ENCODE data around the gene TRAT1. TPM values are rescaled to one million over a fixed set of nuclear protein-coding genes. Genes with fewer than 3 reads are reported as not detected.
"Not testable (repeated sequence)": the region's sequence is repeated elsewhere in the genome, so short reads cannot be mapped to it uniquely, and the experiment has no call there.

Gene TRAT1
- total and polyA plus RNA-seq, 2 donors (not counting 1 experiment from before 2014, with no cell fraction given), result 0.34 TPM; not detected in 1

DNA sequence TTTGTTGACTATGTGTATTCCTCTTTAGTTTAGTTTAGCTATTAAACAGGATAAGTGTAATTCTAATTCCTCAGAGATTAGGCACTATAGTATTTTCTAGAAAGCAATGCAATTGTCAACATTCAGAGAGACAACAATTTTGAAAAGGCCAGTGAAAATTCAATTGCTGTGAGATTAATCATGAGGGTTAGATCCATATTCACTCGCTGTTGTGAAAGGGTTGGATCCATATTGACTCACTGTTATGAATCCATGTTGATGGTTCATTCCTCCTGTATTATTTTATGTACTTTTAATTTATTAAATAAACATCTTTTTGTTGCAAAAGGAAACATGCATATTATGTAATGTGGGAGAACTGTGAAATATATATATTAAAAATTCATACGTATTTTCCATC lies 641 bp downstream of the TRAT1 start:
- POLR2A ChIA-PET, result no interaction called here
- H3K9me3 Mint-ChIP-seq (ENCODE audit: insufficient read depth), result no peaks in the 10 kb centered on the region
- H3K4me1 ChIP-seq (ENCODE audit: control insufficient read depth in 2 of 2, insufficient read depth in 2 of 2, low read length in 2 of 2), result no peaks in the 10 kb centered on the region
- no peaks in the 10 kb centered on the region for H3K36me3 ChIP-seq (replicated peaks in 1 of 2; ENCODE audit: control extremely low read depth in 1 of 2, control insufficient read depth in 1 of 2, extremely low read depth in 1 of 2, insufficient read depth in 2 of 2, low read length in 1 of 2)
- ATAC-seq (ENCODE audit: low read depth) (no peak), DNase-seq (no peak)
- H3K79me2 ChIP-seq (ENCODE audit: control insufficient read depth, insufficient read depth, low read length), result no peaks in the 10 kb centered on the region
- no peaks in the 10 kb centered on the region for H4K20me1 ChIP-seq (ENCODE audit: control insufficient read depth, insufficient read depth, low read length, poor library complexity, severe bottlenecking)
- no peaks in the 10 kb centered on the region for H3K4me1 Mint-ChIP-seq
- no peaks in the 10 kb centered on the region for H3K9me3 ChIP-seq (ENCODE audit: control extremely low read depth in 1 of 3, control insufficient read depth in 2 of 3, insufficient read depth in 1 of 3, low read length in 2 of 3)
- CTCF ChIA-PET, result no interaction called here
- H3K9ac ChIP-seq (ENCODE audit: low read length), result no peak overlapping the region
- intact Hi-C loops (cut with micrococcal nuclease), result no loop called here
- H3K27me3 Mint-ChIP-seq, result peaks cover 4% of the 10 kb centered on the region
- H3K4me3 Mint-ChIP-seq, result no peak overlapping the region
- WGBS (ENCODE audit: insufficient coverage), result no CpG with 5 or more reads among the region's 2 CpGs
- H3K27me3 ChIP-seq (replicated peaks in 1 of 4; ENCODE audit: control extremely low read depth in 1 of 4, control insufficient read depth in 3 of 4, insufficient read depth in 4 of 4, low read length in 3 of 4), result no peaks in the 10 kb centered on the region
- no peak overlapping the region for H3K27ac ChIP-seq (ENCODE audit: low read length in 2 of 2)
- H3K4me3 ChIP-seq (ENCODE audit: control extremely low read depth in 1 of 5, extremely low read depth in 1 of 5, insufficient read depth in 1 of 5, low read depth in 2 of 5, low read length in 4 of 5), result no peak overlapping the region
- TF ChIP-seq, protein P1, sequence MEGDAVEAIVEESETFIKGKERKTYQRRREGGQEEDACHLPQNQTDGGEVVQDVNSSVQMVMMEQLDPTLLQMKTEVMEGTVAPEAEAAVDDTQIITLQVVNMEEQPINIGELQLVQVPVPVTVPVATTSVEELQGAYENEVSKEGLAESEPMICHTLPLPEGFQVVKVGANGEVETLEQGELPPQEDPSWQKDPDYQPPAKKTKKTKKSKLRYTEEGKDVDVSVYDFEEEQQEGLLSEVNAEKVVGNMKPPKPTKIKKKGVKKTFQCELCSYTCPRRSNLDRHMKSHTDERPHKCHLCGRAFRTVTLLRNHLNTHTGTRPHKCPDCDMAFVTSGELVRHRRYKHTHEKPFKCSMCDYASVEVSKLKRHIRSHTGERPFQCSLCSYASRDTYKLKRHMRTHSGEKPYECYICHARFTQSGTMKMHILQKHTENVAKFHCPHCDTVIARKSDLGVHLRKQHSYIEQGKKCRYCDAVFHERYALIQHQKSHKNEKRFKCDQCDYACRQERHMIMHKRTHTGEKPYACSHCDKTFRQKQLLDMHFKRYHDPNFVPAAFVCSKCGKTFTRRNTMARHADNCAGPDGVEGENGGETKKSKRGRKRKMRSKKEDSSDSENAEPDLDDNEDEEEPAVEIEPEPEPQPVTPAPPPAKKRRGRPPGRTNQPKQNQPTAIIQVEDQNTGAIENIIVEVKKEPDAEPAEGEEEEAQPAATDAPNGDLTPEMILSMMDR (IDR thresholded peaks at IDR 0.05), result no peak
- TF ChIP-seq EZH2 (IDR thresholded peaks at IDR 0.05; ENCODE audit: borderline replicate concordance, insufficient read depth, low read depth, low read length, poor library complexity, severe bottlenecking), result no peak
- H2AFZ ChIP-seq (ENCODE audit: insufficient read depth, low read depth, low read length, poor library complexity, severe bottlenecking), result no peak overlapping the region
- no peak overlapping the region for H3K27ac Mint-ChIP-seq
- H3K4me2 ChIP-seq (replicated peaks; ENCODE audit: low read depth, low read length, poor library complexity, severe bottlenecking), result no peak overlapping the region

DNA sequence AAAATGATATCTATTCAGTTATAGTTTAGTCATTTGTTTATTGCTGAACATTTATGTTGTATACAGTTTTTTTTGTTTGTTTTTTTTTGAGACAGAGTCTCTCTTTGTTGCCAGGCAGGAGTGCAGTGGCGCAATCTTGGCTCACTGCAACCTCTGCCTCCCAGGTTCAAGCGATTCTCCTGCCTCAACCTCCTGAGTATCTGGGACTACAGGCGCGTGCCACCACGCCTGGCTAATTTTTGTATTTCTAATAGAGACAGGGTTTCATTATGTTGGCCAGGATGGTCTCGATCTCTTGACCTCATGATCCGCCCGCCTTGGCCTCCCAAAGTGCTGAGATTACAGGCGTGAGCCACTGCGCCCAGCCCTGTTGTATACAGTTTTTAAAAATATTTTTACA lies 1.2 kb downstream of the TRAT1 start:
- CTCF ChIA-PET; H3K36me3 ChIP-seq (replicated peaks in 1 of 2; ENCODE audit: control extremely low read depth in 1 of 2, control insufficient read depth in 1 of 2, extremely low read depth in 1 of 2, insufficient read depth in 2 of 2, low read length in 1 of 2); intact Hi-C loops (cut with micrococcal nuclease); H3K79me2 ChIP-seq (ENCODE audit: control insufficient read depth, insufficient read depth, low read length); H3K4me1 ChIP-seq (ENCODE audit: control insufficient read depth in 2 of 2, insufficient read depth in 2 of 2, low read length in 2 of 2); DNase-seq; H3K9me3 Mint-ChIP-seq (ENCODE audit: insufficient read depth); H3K27me3 ChIP-seq (replicated peaks in 1 of 4; ENCODE audit: control extremely low read depth in 1 of 4, control insufficient read depth in 3 of 4, insufficient read depth in 4 of 4, low read length in 3 of 4); H3K27me3 Mint-ChIP-seq; H3K27ac Mint-ChIP-seq; H3K4me3 ChIP-seq (ENCODE audit: control extremely low read depth in 1 of 5, extremely low read depth in 1 of 5, insufficient read depth in 1 of 5, low read depth in 2 of 5, low read length in 4 of 5); POLR2A ChIA-PET; H3K4me2 ChIP-seq (replicated peaks; ENCODE audit: low read depth, low read length, poor library complexity, severe bottlenecking); H3K27ac ChIP-seq (ENCODE audit: low read length in 2 of 2); H3K9me3 ChIP-seq (ENCODE audit: control extremely low read depth in 1 of 3, control insufficient read depth in 2 of 3, insufficient read depth in 1 of 3, low read length in 2 of 3); H3K4me3 Mint-ChIP-seq; H3K9ac ChIP-seq (ENCODE audit: low read length); H2AFZ ChIP-seq (ENCODE audit: insufficient read depth, low read depth, low read length, poor library complexity, severe bottlenecking); H3K4me1 Mint-ChIP-seq; ATAC-seq (ENCODE audit: low read depth); H4K20me1 ChIP-seq (ENCODE audit: control insufficient read depth, insufficient read depth, low read length, poor library complexity, severe bottlenecking): not testable (repeated sequence)
- WGBS (ENCODE audit: insufficient coverage), result 80% methylated on average over 1 of the region's 10 CpGs
